Effector CD4-positive, alpha-beta T cell (primary cell): ENCODE results near the gene PCDH9.

ENCODE experiments used
- DNase-seq: peaks from one replicate; pipeline ENCODE4 v3.0.0-alpha.2; 2020

The PCDH9 gene

GRCh38 chr13:66501181-66501580 is 729.0 kb downstream of the PCDH9 start:
- no peak for DNase-seq

DNA sequence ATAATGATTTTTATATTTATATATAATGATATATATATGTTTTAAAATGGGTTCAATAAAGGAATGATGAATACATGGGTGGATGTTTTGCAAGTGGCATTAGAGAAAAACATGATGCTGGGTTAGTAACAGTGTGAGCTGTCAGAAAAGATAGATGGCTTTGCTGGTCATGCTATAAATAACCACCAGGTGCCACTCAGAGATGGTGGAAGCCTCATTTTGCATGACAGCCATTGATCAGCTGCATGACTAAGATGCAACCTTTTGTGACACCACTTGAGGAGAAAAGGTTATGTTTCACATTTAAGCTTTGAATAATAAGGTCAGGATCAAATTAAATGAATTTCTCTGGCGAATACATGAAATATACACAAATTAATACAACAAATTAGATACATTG is 737.7 kb downstream of the PCDH9 start:
- DNase-seq = no peak

- no peak for DNase-seq
Measured at GRCh38 chr13:66491251-66491650, 738.9 kb downstream of the PCDH9 start.

- DNase-seq = no peak
Measured at GRCh38 chr13:66489586-66489985, 740.5 kb downstream of the PCDH9 start.

DNA sequence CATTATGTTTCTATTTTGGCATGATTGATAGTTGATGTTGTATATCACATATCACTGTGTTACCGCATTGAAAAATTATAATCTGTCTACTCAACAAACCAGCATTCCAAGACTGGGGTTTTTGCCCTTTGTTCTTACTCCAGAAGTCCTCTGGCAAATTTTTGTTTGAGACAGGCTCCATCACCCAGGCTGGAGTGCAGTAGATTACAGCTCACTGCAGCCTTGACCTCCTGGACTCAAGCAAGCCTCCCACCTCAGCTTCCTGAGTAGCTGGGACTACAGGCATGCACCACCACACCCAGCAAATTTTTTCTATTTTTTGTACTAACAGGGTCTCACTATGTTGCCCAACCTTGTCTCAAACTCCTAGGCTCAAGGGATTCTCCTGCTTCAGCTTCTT is 741.0 kb downstream of the PCDH9 start:
- DNase-seq = no peak

- DNase-seq = no peak
Measured at GRCh38 chr13:66483712-66484111, 746.4 kb downstream of the PCDH9 start.

- DNase-seq = no peak
Measured at GRCh38 chr13:66482836-66483235, 747.3 kb downstream of the PCDH9 start.

DNA sequence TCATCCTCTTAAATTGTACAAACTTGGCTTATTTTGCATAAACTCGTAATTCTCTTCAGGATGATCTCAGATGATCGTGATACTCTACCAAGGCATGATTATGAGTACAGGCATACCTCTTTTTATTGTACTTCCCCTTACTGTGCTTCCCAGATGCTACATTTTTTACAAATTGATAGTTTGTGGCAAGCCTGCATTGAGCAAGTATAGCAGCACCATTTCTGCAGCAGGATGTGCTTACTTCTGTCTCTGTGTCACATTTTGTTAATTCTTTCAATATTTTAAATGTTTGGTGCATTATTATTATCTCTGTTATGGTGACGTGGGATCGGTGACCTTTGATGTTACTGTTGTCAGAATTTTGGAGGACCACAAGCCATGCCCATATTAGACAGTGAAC is 752.3 kb downstream of the PCDH9 start:
- no peak for DNase-seq

GRCh38 chr13:66475061-66475460 is 755.1 kb downstream of the PCDH9 start:
- no peak for DNase-seq

DNA sequence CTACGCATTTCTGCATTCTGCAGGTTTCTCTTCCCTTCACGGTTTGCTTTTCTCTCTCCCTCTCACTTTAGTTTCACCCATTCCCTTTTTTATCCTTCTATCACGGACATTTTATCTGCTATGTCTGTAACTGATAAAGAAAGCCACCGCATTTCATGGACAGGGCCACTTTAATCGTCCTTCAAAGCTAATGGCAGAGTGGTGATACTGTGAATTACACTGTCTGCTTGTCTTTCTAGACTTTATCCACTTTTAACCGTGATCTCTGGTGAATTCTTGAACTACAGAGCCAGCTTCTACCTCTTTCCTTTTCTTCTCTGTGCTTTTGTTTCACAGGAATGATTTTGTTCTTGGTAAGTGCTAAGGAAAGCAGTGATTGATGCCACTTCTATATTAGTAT is 760.4 kb downstream of the PCDH9 start:
- DNase-seq = no peak

DNA sequence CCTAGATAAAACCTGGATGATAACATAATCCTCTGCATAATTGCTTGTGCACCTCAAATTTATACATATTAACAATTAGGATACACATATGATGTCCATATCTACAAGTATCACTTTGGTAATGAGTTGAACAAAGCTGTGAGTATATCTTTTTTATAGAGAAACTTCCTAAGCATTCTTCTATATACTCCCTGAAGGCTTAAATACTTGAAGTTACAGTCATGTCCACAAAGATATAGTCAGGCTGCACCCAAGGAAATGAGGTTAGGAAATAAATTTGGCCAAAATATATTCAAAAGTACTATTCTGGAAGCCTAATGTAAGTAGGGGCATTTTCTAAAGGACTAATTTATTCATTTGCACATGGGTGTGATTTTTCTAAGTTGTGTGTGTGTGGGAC is 761.5 kb downstream of the PCDH9 start:
- DNase-seq = no peak

DNA sequence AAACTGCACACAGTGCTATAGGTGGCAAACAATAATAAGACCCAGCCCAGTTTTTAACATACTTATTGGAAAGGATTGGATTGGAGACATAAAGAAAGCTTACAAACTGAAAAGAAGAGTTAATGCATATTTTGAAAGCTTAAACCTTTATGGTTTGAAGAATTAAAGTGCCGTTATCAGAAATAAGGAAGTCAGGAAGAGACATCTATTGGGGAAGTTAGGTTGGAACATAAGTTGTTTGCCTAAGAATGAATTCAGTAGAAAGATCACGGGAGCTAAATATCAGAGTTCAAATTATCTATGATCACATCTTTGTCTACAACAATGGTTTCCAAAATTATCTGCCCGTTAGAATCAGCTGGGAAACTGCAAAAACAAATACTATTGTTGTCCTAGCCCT is 767.9 kb downstream of the PCDH9 start:
- DNase-seq = no peak

DNA sequence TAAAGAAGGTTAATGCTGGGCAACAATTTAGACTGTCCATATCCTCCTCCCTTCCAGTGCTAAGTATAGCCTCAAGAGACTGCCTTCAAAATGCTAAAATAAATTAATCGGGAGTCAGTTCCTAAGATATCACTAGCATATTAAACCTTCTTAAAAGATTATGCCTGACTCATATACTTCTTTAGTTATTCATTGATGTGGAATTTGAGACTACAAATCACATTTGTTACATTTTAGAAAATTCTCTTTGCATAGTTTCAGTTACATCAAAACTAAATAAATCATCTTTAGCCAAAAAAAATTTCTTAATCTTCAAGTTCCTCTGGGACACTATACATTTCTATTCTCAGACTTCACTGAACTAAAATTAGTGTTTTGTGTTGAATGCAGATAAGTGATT is 769.1 kb downstream of the PCDH9 start:
- no peak for DNase-seq

- no peak for DNase-seq
Measured at GRCh38 chr13:66459634-66460033, 770.5 kb downstream of the PCDH9 start.

DNA sequence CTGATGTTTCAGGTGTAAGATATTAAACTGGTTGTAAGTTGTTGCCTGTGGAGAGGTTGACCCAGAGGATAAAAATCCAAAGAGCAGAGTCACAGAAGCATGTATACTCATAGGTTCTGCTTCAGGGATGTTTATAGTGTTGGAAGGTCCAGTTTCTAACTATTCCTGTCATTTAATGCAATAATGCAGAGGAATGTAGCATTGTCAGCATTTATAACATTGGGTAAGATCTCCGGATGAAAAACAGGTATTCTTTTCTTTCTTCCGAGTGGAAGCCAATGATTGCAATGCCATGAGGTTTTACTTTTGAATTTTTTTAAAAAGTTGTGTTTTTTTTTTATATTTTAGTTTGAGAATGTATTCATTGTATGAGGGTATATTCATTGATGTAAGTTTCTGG is 771.0 kb downstream of the PCDH9 start:
- no peak for DNase-seq

DNA sequence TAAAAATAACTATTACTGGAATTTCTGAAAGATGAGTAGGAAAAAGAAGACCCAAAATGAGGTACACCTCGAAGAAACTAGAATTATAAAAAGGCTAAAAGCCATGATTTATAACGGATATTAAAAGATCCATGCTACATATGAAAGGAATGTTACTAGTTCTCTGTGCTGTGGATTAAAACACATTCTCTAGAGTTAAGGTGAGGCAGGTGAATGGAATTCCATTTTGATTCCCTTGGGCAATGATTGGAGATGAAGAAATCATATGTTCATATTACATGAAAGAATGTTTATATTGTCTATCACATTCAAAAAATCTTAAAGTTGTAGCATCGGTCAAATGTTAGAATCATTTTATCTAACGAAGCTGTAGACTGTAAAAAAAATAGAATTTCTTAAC is 783.7 kb downstream of the PCDH9 start:
- no peak for DNase-seq

- no peak for DNase-seq
Measured at GRCh38 chr13:66443926-66444325, 786.2 kb downstream of the PCDH9 start.

- no peak for DNase-seq
Measured at GRCh38 chr13:66440938-66441337, 789.2 kb downstream of the PCDH9 start.

GRCh38 chr13:66430728-66431127 is 799.4 kb downstream of the PCDH9 start:
- no peak for DNase-seq

- DNase-seq = no peak
Measured at GRCh38 chr13:66430269-66430668, 799.9 kb downstream of the PCDH9 start.

- no peak for DNase-seq
Measured at GRCh38 chr13:66429156-66429555, 801.0 kb downstream of the PCDH9 start.

DNA sequence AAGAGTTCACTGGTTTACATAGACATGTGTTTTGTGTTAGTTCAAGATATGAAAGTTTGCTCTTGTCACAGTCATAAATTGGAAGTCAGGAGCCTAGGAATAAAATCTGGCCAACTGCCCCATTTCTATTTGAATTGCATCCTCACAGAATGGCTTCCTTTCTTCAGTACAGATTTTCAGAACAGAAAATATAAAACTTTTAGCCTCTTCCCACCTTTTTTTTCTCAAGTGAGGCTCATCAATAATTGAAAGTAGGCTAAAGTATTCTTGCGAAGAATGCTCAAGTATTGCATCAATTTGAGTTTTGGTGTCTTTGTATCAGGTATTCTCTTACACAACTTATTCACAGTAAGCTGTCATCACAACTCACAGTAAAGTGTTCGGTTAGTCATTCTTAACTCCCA is 802.7 kb downstream of the PCDH9 start:
- DNase-seq = no peak

- DNase-seq = no peak
Measured at GRCh38 chr13:66425741-66426140, 804.4 kb downstream of the PCDH9 start.

GRCh38 chr13:66424422-66424821 is 805.7 kb downstream of the PCDH9 start:
- no peak for DNase-seq

GRCh38 chr13:66415444-66415843 is 814.7 kb downstream of the PCDH9 start:
- DNase-seq = no peak
